Trophoblast cell (in vitro differentiated cells and primary cell): ENCODE results near the gene DNTT.

ENCODE experiments used
- DNase-seq, 2 donors: peaks; one replicate each; pipeline ENCODE4 v3.0.0-alpha.2; 2016
- H2AFZ ChIP-seq: 2 replicates; pipeline ENCODE4 v1.6.1; 2013; ENCODE audit warnings: low read length, moderate library complexity, mild to moderate bottlenecking; ENCODE audit not compliant: insufficient read depth, poor library complexity
- H2AK5ac ChIP-seq: 2 replicates; pipeline ENCODE4 v1.6.1; 2013; ENCODE audit warnings: mild to moderate bottlenecking, low read length
- H2BK120ac ChIP-seq: 2 replicates; pipeline ENCODE4 v1.6.1; 2013; ENCODE audit warnings: low read length, mild to moderate bottlenecking, moderate library complexity; ENCODE audit not compliant: insufficient read depth, poor library complexity
- H2BK12ac ChIP-seq: 2 replicates; pipeline ENCODE4 v1.6.1; 2013; ENCODE audit warnings: mild to moderate bottlenecking, low read length, moderate library complexity
- H2BK5ac ChIP-seq: 2 replicates; pipeline ENCODE4 v1.6.1; 2013; ENCODE audit warnings: low read length, low read depth, moderate library complexity, mild to moderate bottlenecking; ENCODE audit not compliant: poor library complexity
- H3K14ac ChIP-seq: 2 replicates; pipeline ENCODE4 v1.6.1; 2013; ENCODE audit warnings: mild to moderate bottlenecking, low read length
- H3K18ac ChIP-seq: 2 replicates; pipeline ENCODE4 v1.6.1; 2013; ENCODE audit warnings: mild to moderate bottlenecking, low read length
- H3K23ac ChIP-seq: 2 replicates; pipeline ENCODE4 v1.6.1; 2013; ENCODE audit warnings: low read length
- H3K27ac ChIP-seq: 2 replicates; pipeline ENCODE4 v1.5.1; 2013; ENCODE audit warnings: low read depth, mild to moderate bottlenecking, inconsistent platforms, low read length, moderate library complexity
- H3K27me3 ChIP-seq: 2 replicates; pipeline ENCODE4 v1.6.1; 2013; ENCODE audit warnings: inconsistent platforms, mild to moderate bottlenecking, low read length, moderate library complexity; ENCODE audit not compliant: insufficient read depth
- H3K36me3 ChIP-seq, 2 experiments: 1 replicate in 1 of 2; 2 replicates in 1 of 2; pipeline ENCODE4 v1.6.1; 2013; ENCODE audit warnings: low read length in 2 of 2, mild to moderate bottlenecking in 2 of 2, moderate library complexity in 1 of 2; ENCODE audit not compliant: insufficient read depth in 2 of 2, control insufficient read depth in 1 of 2
- H3K4ac ChIP-seq: 2 replicates; pipeline ENCODE4 v1.6.1; 2013; ENCODE audit warnings: low read depth, mild to moderate bottlenecking, low read length, moderate library complexity
- H3K4me1 ChIP-seq, 2 experiments: 1 replicate in 1 of 2; 2 replicates in 1 of 2; pipeline ENCODE4 v1.6.1; 2013; ENCODE audit warnings: low read length in 2 of 2, mild to moderate bottlenecking in 2 of 2, moderate library complexity in 1 of 2; ENCODE audit not compliant: insufficient read depth in 2 of 2, control insufficient read depth in 1 of 2
- H3K4me2 ChIP-seq: 2 replicates; pipeline ENCODE4 v1.6.1; 2013; ENCODE audit warnings: inconsistent platforms, mild to moderate bottlenecking, low read length, moderate library complexity
- H3K4me3 ChIP-seq: 2 replicates; pipeline ENCODE4 v1.5.1; 2013; ENCODE audit warnings: mild to moderate bottlenecking, low read depth, low read length, inconsistent platforms
- H3K79me1 ChIP-seq: one replicate; pipeline ENCODE4 v1.6.1; 2013; ENCODE audit warnings: low read length
- H3K79me2 ChIP-seq: 2 replicates; pipeline ENCODE4 v1.6.1; 2013; ENCODE audit warnings: low read length, mild to moderate bottlenecking; ENCODE audit not compliant: control insufficient read depth, insufficient read depth, poor library complexity
- H3K9ac ChIP-seq: 2 replicates; pipeline ENCODE4 v1.6.1; 2013; ENCODE audit warnings: mild to moderate bottlenecking, low read length
- H3K9me3 ChIP-seq: 2 replicates; pipeline ENCODE4 v1.6.1; 2013; ENCODE audit warnings: low read depth, mild to moderate bottlenecking, control low read depth, inconsistent platforms, low read length; ENCODE audit not compliant: insufficient read depth
- H4K12ac ChIP-seq: 2 replicates; pipeline ENCODE4 v1.6.1; 2013; ENCODE audit warnings: low read depth, mild to moderate bottlenecking, low read length, moderate library complexity
- H4K8ac ChIP-seq: 2 replicates; pipeline ENCODE4 v1.6.1; 2013; ENCODE audit warnings: low read depth, mild to moderate bottlenecking, low read length, moderate library complexity
- H4K91ac ChIP-seq: one replicate; pipeline ENCODE4 v1.6.1; 2013; ENCODE audit warnings: low read depth, mild to moderate bottlenecking, low read length, moderate library complexity
- WGBS: extraction: QIAGEN DNeasy Blood & Tissue Kit; methylation state at CpG from one replicate; pipeline ENCODE4 v1.1.7; 2013; ENCODE audit warnings: missing lambda C conversion rate; ENCODE audit not compliant: insufficient read length, insufficient coverage; ENCODE audit errors: extremely low coverage; 5-methylcytosine and 5-hydroxymethylcytosine counted together

The DNTT gene

GRCh38 chr10:96345222-96345621 lies 41.0 kb downstream of the DNTT start:
- Histone ChIP-seq H3K18ac (no peak overlapping the region), H2AK5ac (no peak overlapping the region), H4K8ac (no peak overlapping the region), H3K27me3 (no peaks in the 10 kb centered on the region), H3K79me2 (no peaks in the 10 kb centered on the region), H2BK120ac (no peak overlapping the region), H3K4ac (no peak overlapping the region), H3K9me3 (peaks cover 2% of the 10 kb centered on the region), H3K23ac (no peak overlapping the region), H3K36me3 (no peaks in the 10 kb centered on the region), H3K27ac (no peak overlapping the region), H3K4me3 (no peak overlapping the region), H4K91ac (no peak overlapping the region), H3K14ac (no peak overlapping the region), H3K79me1 (no peaks in the 10 kb centered on the region), H2BK12ac (no peak overlapping the region), H2AFZ (no peak overlapping the region), H3K4me1 (no peaks in the 10 kb centered on the region), H3K4me2 (no peak overlapping the region), H2BK5ac (no peak overlapping the region), H4K12ac (no peak overlapping the region), H3K9ac (no peak overlapping the region)
- WGBS, result no CpG with 5 or more reads among the region's 2 CpGs
- DNase-seq, result no peak

GRCh38 chr10:96346295-96346694 lies 42.1 kb downstream of the DNTT start:
- Histone ChIP-seq H3K79me1 (no peaks in the 10 kb centered on the region), H3K4ac (no peak overlapping the region), H3K27me3 (no peaks in the 10 kb centered on the region), H4K91ac (no peak overlapping the region), H4K8ac (no peak overlapping the region), H2BK5ac (no peak overlapping the region), H3K79me2 (no peaks in the 10 kb centered on the region), H3K18ac (no peak overlapping the region), H2AFZ (no peak overlapping the region), H3K9ac (no peak overlapping the region), H3K36me3 (no peaks in the 10 kb centered on the region), H2BK12ac (no peak overlapping the region), H3K27ac (no peak overlapping the region), H3K4me3 (no peak overlapping the region), H3K9me3 (peaks cover 2% of the 10 kb centered on the region), H2AK5ac (no peak overlapping the region), H3K4me2 (no peak overlapping the region), H3K4me1 (no peaks in the 10 kb centered on the region), H4K12ac (no peak overlapping the region), H2BK120ac (no peak overlapping the region), H3K14ac (no peak overlapping the region), H3K23ac (no peak overlapping the region)
- WGBS, result no CpG with 5 or more reads among the region's 1 CpG
- no peak for DNase-seq

- H3K4me3 ChIP-seq, result no peak overlapping the region
- no peak overlapping the region for H2AK5ac ChIP-seq
- no peak overlapping the region for H3K23ac ChIP-seq
- DNase-seq, result no peak
- H4K8ac ChIP-seq, result no peak overlapping the region
- no peaks in the 10 kb centered on the region for H3K9me3 ChIP-seq
- H2BK120ac ChIP-seq, result no peak overlapping the region
- no peaks in the 10 kb centered on the region for H3K4me1 ChIP-seq
- H3K18ac ChIP-seq, result no peak overlapping the region
- H3K79me1 ChIP-seq, result no peaks in the 10 kb centered on the region
- no peak overlapping the region for H4K12ac ChIP-seq
- no peaks in the 10 kb centered on the region for H3K27me3 ChIP-seq
- no peaks in the 10 kb centered on the region for H3K36me3 ChIP-seq
- no peak overlapping the region for H2BK12ac ChIP-seq
- no peak overlapping the region for H2BK5ac ChIP-seq
- H3K4ac ChIP-seq, result no peak overlapping the region
- no peak overlapping the region for H3K14ac ChIP-seq
- H3K9ac ChIP-seq, result no peak overlapping the region
- H4K91ac ChIP-seq, result no peak overlapping the region
- no peak overlapping the region for H2AFZ ChIP-seq
- H3K4me2 ChIP-seq, result no peak overlapping the region
- no peaks in the 10 kb centered on the region for H3K79me2 ChIP-seq
- H3K27ac ChIP-seq, result no peak overlapping the region
Measured at GRCh38 chr10:96352027-96352426, 47.8 kb downstream of the DNTT start.

DNA sequence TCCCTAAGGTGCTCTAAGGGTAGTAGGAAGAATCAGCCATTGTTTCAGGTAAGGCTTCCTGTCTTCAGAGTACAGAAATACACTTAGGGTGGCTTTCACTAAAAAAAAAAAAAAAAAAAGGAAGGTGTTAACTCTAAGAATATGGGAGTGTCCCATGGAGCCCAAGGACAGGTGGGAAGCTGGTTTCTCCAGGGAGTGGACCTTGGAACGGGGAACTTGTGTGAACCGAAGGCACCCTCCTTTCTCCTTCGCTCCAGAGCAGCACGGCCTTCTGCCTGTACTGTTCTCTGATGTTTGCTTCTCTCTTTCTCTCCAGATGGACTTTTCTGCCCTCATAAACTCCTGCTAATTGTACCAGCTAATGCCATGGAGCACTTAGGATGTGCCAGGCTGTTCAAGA lies 48.3 kb downstream of the DNTT start:
- no peak overlapping the region for H3K18ac ChIP-seq
- H3K4me2 ChIP-seq, result no peak overlapping the region
- no peak overlapping the region for H4K91ac ChIP-seq
- H3K27me3 ChIP-seq, result no peaks in the 10 kb centered on the region
- no peaks in the 10 kb centered on the region for H3K79me1 ChIP-seq
- no peak overlapping the region for H3K9ac ChIP-seq
- no peak overlapping the region for H3K23ac ChIP-seq
- no peak overlapping the region for H3K4me3 ChIP-seq
- no peak overlapping the region for H2BK12ac ChIP-seq
- H2BK120ac ChIP-seq, result no peak overlapping the region
- no peaks in the 10 kb centered on the region for H3K79me2 ChIP-seq
- WGBS, result no CpG with 5 or more reads among the region's 4 CpGs
- no peak overlapping the region for H4K12ac ChIP-seq
- no peak overlapping the region for H3K4ac ChIP-seq
- no peak overlapping the region for H2BK5ac ChIP-seq
- no peaks in the 10 kb centered on the region for H3K9me3 ChIP-seq
- DNase-seq, result no peak
- H3K36me3 ChIP-seq, result no peaks in the 10 kb centered on the region
- H2AK5ac ChIP-seq, result no peak overlapping the region
- no peaks in the 10 kb centered on the region for H3K4me1 ChIP-seq
- H3K14ac ChIP-seq, result no peak overlapping the region
- no peak overlapping the region for H2AFZ ChIP-seq
- no peak overlapping the region for H4K8ac ChIP-seq
- no peak overlapping the region for H3K27ac ChIP-seq
